MM.1S (cell line): ENCODE data around the gene BLTP3B.

Source experiments
- EZH2 ChIP-seq: fragments of 300-600 bp; sonication (generic); optimal IDR thresholded peaks from 2 replicates; pipeline ENCODE3; 2017; ENCODE audit warnings: low read depth, mild to moderate bottlenecking, antibody characterized with exemption, low read length, mixed read lengths
- TF ChIP-seq, protein P1 (sequence below): fragments of 300-600 bp; sonication (generic); IDR thresholded peaks from 2 replicates; pipeline ENCODE4 v1.5.1; 2016; ENCODE audit warnings: antibody characterized with exemption, low read length, mixed read lengths

DNA sequence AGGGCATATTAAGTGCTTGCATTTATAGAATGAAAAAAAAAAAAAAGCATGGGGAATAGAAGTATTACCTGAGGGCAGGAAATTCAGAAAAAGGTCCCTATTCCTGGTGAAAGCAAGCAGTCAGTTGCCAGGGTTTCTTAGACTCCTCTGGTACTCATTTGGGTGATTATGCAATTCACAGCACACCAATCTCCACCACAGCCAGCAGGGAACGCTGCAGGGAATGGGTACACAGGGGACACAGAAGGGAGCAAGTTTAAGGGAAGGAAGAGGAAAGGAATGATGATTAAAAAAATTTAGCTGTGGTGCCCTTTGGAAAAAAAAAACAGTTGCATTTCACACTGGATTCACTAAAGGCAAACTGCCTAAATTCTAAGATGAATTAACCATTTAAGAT is 14.2 kb downstream of the BLTP3B start:
- TF ChIP-seq, protein P1, sequence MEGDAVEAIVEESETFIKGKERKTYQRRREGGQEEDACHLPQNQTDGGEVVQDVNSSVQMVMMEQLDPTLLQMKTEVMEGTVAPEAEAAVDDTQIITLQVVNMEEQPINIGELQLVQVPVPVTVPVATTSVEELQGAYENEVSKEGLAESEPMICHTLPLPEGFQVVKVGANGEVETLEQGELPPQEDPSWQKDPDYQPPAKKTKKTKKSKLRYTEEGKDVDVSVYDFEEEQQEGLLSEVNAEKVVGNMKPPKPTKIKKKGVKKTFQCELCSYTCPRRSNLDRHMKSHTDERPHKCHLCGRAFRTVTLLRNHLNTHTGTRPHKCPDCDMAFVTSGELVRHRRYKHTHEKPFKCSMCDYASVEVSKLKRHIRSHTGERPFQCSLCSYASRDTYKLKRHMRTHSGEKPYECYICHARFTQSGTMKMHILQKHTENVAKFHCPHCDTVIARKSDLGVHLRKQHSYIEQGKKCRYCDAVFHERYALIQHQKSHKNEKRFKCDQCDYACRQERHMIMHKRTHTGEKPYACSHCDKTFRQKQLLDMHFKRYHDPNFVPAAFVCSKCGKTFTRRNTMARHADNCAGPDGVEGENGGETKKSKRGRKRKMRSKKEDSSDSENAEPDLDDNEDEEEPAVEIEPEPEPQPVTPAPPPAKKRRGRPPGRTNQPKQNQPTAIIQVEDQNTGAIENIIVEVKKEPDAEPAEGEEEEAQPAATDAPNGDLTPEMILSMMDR, result no peak
- no peak for TF ChIP-seq EZH2
